ENCODE data around the gene ADGRB2. TPM values are rescaled to one million over a fixed set of nuclear protein-coding genes. Genes with fewer than 3 reads are reported as not detected.

ADGRB2 gene
- total RNA-seq, 2 experiments from 2014 or later: 0.39 to 0.71 TPM

DNA sequence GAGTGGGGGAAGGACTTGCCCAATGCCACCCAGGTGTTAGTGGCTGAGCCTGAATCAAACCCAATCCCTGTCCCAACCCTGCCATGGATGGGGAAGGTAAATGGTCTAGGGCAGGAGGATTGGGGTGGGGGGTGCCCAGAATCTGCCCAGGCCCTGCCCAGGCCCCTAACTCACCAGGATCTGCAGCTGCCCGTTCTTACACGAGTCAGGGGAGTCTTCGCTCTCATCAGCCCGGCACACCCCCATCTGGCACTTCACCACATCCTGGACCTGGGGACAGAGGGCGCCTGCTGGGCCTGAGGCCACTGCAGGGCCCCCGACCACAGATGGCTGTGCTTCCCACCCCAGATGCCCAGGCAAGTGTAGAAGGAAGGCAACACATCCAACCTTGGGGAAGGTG lies 31.8 kb downstream of the ADGRB2 start:
- no peak overlapping the region for H3K27ac Mint-ChIP-seq
- Histone ChIP-seq H3K36me3 (ENCODE audit: insufficient read depth, low read length) (no peaks in the 10 kb centered on the region), H3K4me1 (ENCODE audit: insufficient read depth, low read length) (no peaks in the 10 kb centered on the region), H3K27me3 (ENCODE audit: control insufficient read depth in 1 of 2, insufficient read depth in 2 of 2, low read length in 2 of 2) (no peaks in the 10 kb centered on the region), H3K4me3 (ENCODE audit: low read length) (no peak overlapping the region), H3K27ac (ENCODE audit: low read depth in 1 of 2, low read length in 2 of 2) (no peak overlapping the region), H3K9me3 (ENCODE audit: control insufficient read depth in 1 of 2, insufficient read depth in 1 of 2, low read length in 2 of 2) (no peaks in the 10 kb centered on the region)
- ChIA-PET POLR2A (no interaction called here), CTCF (no interaction called here)
- DNase-seq: no peak
- no peaks in the 10 kb centered on the region for H3K9me3 Mint-ChIP-seq
- H3K36me3 Mint-ChIP-seq (ENCODE audit: low read depth): no peaks in the 10 kb centered on the region
- no peak overlapping the region for H3K4me3 Mint-ChIP-seq
- TF ChIP-seq, protein P1, sequence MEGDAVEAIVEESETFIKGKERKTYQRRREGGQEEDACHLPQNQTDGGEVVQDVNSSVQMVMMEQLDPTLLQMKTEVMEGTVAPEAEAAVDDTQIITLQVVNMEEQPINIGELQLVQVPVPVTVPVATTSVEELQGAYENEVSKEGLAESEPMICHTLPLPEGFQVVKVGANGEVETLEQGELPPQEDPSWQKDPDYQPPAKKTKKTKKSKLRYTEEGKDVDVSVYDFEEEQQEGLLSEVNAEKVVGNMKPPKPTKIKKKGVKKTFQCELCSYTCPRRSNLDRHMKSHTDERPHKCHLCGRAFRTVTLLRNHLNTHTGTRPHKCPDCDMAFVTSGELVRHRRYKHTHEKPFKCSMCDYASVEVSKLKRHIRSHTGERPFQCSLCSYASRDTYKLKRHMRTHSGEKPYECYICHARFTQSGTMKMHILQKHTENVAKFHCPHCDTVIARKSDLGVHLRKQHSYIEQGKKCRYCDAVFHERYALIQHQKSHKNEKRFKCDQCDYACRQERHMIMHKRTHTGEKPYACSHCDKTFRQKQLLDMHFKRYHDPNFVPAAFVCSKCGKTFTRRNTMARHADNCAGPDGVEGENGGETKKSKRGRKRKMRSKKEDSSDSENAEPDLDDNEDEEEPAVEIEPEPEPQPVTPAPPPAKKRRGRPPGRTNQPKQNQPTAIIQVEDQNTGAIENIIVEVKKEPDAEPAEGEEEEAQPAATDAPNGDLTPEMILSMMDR (IDR thresholded peaks at IDR 0.05): no peak
- intact Hi-C loops (cut with DNase I, micrococcal nuclease): no loop called here
- peaks cover 6% of the 10 kb centered on the region for H3K4me1 Mint-ChIP-seq (ENCODE audit: low read depth)
- ATAC-seq (ENCODE audit: poor library complexity): no peak
- H3K27me3 Mint-ChIP-seq: no peaks in the 10 kb centered on the region

- Histone ChIP-seq H3K36me3 (ENCODE audit: insufficient read depth, low read length) (no peaks in the 10 kb centered on the region), H3K9me3 (ENCODE audit: control insufficient read depth in 1 of 2, insufficient read depth in 1 of 2, low read length in 2 of 2) (no peaks in the 10 kb centered on the region), H3K27me3 (ENCODE audit: control insufficient read depth in 1 of 2, insufficient read depth in 2 of 2, low read length in 2 of 2) (peaks cover 0 to 3% of the 10 kb centered on the region in 2 experiments), H3K4me3 (ENCODE audit: low read length) (no peak overlapping the region), H3K4me1 (ENCODE audit: insufficient read depth, low read length) (no peaks in the 10 kb centered on the region), H3K27ac (ENCODE audit: low read depth in 1 of 2, low read length in 2 of 2) (no peak overlapping the region)
- TF ChIP-seq, protein P1 (IDR thresholded peaks at IDR 0.05): no peak
- ChIA-PET CTCF (no interaction called here), POLR2A (no interaction called here)
- Mint-ChIP-seq H3K4me3 (no peak overlapping the region), H3K4me1 (ENCODE audit: low read depth) (no peaks in the 10 kb centered on the region), H3K27me3 (no peaks in the 10 kb centered on the region), H3K27ac (no peak overlapping the region), H3K9me3 (no peaks in the 10 kb centered on the region), H3K36me3 (ENCODE audit: low read depth) (no peaks in the 10 kb centered on the region)
- intact Hi-C loops (cut with DNase I, micrococcal nuclease): no loop called here
- no peak for DNase-seq
- no peak for ATAC-seq (ENCODE audit: poor library complexity)
These were observed 33.0 kb downstream of the ADGRB2 start for GRCh38 chr1:31731049-31731565.

GRCh38 chr1:31730336-31731048 lies 33.6 kb downstream of the ADGRB2 start:
- POLR2A ChIA-PET: no interaction called here
- no peaks in the 10 kb centered on the region for H3K4me1 ChIP-seq (ENCODE audit: insufficient read depth, low read length)
- CTCF ChIA-PET: no interaction called here
- no peak overlapping the region for H3K27ac ChIP-seq (ENCODE audit: low read depth in 1 of 2, low read length in 2 of 2)
- no peak overlapping the region for H3K27ac Mint-ChIP-seq
- H3K9me3 Mint-ChIP-seq: no peaks in the 10 kb centered on the region
- H3K27me3 ChIP-seq (ENCODE audit: control insufficient read depth in 1 of 2, insufficient read depth in 2 of 2, low read length in 2 of 2): peaks cover 0 to 3% of the 10 kb centered on the region in 2 experiments
- no peaks in the 10 kb centered on the region for H3K9me3 ChIP-seq (ENCODE audit: control insufficient read depth in 1 of 2, insufficient read depth in 1 of 2, low read length in 2 of 2)
- ATAC-seq (ENCODE audit: poor library complexity): no peak
- no peak overlapping the region for H3K4me3 ChIP-seq (ENCODE audit: low read length)
- H3K27me3 Mint-ChIP-seq: no peaks in the 10 kb centered on the region
- H3K36me3 ChIP-seq (ENCODE audit: insufficient read depth, low read length): no peaks in the 10 kb centered on the region
- no peak overlapping the region for H3K4me3 Mint-ChIP-seq
- H3K4me1 Mint-ChIP-seq (ENCODE audit: low read depth): no peaks in the 10 kb centered on the region
- intact Hi-C loops (cut with DNase I, micrococcal nuclease): no loop called here
- no peaks in the 10 kb centered on the region for H3K36me3 Mint-ChIP-seq (ENCODE audit: low read depth)
- TF ChIP-seq, protein P1 (IDR thresholded peaks at IDR 0.05): no peak
- no peak for DNase-seq

Measured in CD4-positive, alpha-beta T cell (primary cell).